HG03460 (cell line): ENCODE data around the gene ELMO2.
A peak's percentile ranks its signal among the peaks of the same experiment; 100 is the strongest.

Source experiments
- ATAC-seq: cut with Tn5 transposase; IDR thresholded peaks from one replicate; pipeline ENCODE4 v1.9.1; 2021; ENCODE audit not compliant: unreplicated experiment

The ELMO2 gene

DNA sequence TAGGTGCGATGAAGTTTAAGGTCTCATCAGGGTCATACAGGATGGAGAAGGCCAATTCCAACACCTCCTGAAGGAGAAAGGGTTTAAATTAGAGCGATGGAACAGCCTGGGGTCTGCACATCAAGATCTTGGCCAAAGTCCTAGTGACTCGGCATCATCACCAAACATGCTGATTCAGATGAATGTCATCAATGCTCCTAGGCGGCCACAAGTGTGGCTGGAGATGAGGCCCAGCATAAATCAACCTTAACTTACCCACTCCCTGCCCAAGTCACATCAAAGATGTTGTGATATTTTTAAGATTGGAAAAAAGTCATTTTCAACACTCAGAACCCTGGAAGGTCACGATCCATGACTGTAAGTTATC is 37.5 kb downstream of the ELMO2 start:
- no peak for ATAC-seq

DNA sequence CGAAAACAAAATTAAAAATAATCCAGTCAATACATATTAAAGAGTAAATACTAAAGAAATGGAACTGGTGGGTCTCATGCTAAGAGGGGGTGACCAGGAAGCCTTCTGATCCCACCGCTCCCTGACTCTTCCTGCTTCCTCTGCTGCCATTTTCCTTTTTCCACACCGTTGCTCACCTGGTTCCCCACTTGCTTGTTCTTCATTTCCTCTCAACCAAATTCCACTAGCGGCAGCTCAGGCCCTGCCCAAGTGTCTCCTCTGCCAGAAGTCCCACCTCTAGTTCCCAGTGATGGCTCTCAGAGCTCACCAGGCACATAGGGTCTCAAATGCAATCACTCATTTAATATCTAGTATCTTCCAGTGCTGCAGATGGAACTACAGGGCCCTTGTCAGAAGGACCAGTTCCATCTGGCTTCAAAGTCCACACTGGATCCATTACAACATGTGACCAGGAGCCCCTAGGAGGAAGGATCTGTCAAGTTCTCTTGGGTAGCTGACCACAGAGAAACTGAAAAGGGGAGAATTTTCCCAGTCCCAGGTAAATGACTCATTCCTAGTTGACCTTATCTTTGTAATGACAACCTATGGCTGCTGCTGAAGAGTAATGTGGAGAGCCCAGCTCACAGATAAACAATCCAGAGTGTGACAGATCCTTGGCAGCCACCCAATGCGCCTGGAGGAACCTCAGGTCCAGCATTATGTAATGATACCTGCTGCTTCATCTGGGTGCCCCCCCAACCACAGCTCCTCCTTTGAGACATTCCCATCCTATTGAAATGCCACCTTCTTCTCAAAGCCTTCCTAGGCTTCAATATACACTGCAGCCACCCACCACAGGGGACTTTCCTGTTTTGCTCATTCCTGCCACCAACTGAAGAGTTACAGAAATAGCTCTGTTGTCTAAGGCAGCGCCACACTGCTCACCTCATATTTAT is 38.2 kb downstream of the ELMO2 start:
- no peak for ATAC-seq

DNA sequence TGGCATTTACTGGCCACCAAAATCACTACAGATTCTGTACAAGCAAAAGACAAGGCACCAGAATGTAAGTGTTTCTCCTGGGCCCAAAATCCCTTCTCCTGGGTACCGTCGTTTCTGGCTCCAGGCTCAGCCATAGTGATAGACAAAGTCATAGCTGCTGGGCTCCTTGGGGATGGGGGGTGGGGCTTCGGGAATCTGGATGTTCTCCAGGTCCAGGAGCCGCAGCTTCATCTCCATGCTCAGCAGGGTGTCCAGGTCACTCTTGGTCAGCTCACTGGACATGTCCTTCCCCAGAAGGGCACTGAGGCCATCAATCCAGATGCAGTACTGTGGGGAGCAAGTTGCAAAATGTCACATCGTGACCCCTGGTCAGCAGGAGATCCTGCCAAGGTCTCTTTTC is 39.2 kb downstream of the ELMO2 start:
- ATAC-seq, result no peak

DNA sequence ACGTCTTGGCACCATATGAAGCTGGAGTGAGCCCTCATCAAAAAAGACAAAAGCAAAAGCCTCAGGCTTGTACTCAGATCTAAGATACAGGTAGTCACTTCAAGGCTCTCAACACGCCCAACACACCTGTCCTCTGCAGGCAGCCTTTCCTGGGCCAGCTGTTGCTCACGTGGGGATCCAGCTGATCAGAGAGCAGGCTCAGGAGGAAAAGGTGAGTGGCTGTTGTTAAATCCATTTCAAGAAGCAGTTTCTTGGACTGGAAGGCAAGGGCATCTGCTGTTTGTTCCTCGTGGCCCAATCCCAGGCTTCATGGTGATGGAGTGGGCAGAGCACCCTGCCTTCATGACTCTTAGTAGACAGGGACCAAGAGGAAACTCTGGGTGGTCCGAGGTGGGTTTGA is 39.6 kb downstream of the ELMO2 start:
- ATAC-seq, result no peak

DNA sequence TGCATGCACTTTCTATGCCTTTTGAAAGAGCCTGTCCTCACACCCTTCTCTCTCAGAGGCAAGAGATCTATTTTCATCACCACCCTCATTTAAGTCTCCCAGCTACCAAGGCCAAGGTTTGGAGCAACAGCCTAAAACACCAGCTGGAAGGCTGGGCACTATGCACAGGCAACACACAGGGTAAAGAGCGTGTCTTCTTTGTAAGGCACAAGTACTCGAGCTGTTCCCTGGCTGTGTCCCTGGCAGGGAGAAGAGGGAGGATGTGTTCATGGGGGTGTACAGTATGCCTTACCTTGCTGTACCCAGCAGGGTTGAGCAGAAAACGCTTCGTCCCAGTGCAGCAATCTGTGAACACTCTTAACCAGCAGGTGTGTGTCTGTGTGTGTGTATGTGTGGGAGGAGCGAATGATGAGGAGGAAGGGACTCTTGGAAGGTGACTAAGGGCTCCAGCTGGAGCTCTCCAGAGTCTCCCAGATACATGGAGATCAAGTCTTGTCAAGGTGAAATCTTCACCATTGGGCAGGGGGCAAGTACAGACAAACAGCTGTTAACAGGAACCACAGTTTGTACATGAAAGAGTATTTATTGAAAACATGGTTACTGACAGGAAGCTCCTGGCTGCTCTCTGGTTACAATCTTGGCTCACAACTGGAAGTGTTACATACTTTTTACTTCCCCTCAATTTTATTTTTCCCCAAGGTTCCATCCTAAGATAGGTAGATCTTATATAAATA is 40.8 kb downstream of the ELMO2 start:
- no peak for ATAC-seq

DNA sequence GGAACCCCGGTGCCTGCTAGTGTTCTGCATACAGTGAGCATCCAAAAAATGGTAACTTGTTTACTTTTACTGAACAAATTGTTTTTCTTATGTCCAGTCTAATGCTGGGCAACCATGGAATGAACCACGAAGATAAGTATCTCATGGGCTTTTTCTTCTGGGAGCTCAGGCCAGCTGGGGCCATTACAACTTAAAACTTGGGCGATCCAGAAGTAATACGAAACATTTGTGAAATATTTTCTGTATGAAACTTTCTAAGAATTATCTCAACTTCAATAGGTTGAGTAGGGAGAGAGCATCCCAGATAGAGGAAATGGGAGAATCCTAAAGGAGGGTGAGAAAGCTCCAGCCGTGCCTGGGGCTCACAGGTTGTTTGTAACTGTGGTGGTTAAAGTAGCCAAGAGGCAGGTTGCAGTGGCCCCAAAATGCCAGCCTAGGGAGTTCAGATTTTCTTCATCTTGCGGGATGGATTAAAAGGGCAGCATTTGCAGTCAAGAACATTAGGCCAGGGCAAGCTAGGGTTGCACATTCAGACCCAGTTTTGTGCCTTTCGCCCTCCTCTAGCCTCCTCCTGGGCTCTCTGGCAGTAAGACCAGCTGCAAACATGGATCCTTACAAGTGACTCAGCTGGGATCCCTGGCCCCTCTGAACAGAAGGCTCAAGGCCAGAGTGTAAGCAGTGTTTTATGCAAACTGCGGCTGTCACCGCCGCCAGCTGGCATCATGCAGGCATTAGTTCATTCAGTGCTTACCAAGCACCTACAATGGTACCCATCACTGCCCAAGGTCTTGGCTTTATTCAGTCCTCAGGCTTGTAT is 41.5 kb downstream of the ELMO2 start:
- no peak for ATAC-seq

DNA sequence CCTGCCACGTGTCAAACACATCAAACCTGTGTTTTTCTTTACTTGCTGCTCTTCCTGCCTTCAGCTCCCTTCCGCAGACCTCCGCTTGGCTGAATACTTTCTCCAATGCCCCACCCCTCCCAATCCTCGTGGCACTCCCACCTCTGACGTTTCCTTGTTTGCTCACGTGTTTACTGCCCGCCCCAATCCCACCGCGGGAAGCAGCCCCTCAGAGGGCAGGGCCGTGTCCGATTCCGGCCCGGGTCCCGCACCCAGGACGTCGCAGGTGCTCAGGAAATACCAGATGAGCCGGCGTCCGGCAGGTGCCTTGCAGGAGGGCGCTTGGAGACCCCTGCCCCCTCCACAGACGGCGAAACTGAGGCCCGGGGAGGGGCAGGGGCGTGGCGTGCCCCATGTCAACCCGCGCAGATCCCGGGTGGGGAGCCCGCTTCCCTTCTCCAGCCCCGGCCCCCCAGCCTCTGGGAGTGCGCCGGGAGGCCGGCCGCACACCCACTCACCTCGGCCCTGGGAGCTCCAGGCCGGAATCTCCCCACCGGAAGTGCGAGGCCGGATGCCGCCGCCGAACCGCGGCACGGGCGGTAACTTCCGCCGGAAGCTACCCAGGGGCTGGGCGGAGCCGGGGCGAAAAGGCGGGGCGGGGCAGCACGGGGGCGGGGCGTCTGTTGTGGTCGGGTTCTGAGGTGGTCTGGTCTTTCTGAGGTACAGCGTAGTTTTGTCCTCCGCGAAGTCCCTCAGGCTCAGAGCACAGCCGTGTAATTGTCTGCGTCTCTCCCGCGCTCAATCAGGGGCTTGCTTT is 42.3 kb downstream of the ELMO2 start:
- peak; percentile 71 for ATAC-seq

DNA sequence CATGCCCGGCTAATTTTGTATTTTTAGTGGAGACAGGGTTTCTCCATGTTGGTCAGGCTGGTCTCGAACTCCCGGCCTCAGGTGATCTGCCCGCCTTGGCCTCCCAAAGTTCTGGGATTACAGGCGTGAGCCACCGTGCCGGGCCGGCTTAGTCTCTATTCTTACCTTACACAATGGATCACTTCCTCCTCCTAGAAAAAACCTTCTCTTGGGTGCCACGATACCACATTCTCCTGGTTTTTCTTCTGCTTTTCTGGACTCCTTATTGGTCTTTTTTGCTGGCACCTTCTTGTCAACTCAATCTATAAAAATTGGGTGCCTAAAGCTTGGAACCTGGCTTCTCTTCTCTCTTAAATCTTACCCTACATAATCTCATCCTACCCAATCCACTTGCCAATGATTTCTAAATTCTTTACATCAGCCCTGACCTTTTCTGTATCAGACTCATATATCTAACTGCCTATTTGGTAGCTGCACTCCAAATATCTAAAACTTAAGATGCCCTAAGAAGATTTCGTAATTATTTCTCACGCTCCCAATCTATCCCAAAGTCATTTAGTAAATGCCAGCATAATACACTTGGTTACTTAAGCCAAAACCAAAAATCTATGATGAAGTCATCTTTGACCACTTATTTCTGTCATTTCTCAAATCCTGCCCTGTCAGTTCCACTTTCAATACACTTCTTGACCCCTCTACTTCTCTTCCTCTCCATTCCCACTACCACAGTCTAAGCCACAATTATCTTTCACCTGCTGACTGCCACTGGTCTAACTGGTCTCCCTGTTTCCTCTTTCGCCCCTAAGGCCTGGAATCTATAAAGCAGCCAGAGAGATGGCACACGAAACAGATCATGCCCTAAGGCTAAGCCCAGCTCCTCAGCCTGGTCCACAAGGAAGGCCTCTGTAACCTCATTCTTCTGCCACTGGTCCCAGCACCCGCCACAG is 43.2 kb downstream of the ELMO2 start:
- peak; percentile 13 for ATAC-seq

DNA sequence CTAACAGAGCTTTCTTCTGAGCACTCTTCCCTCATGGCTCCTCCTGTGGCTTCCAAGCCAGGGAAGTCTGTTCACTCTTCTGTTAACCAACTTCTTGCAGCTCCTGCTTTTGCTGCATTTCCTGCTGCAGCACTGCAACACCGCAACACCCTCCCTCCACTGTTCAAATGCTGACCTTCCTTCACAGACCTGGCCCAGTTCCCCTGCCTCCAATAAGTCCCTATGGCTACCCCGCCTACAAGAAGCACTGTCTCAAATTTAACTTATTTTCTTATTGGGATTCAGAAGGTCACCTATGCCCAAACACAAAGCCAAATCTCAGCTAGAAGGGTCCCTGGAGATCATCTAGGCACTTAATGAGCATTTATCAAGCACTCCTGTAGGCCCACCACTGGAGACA is 44.6 kb downstream of the ELMO2 start:
- no peak for ATAC-seq

DNA sequence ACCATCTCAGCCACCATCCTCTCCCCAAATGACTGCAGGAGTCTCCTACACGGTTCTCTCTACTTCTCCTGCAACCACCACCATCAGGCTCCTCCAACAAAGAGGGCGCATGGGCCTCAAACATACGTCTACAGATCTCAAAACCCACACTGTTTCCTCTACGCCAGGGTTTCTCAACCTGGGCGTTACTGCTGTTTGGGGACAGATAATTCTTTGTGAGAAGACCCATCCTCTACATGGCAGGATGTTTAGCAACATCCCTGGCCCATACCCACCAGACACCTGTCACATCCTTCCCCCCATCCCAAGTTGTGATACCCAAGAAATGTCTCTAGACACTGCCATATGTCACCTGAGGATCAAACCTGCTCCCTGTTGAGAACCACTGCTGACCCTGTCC is 45.0 kb downstream of the ELMO2 start:
- no peak for ATAC-seq

DNA sequence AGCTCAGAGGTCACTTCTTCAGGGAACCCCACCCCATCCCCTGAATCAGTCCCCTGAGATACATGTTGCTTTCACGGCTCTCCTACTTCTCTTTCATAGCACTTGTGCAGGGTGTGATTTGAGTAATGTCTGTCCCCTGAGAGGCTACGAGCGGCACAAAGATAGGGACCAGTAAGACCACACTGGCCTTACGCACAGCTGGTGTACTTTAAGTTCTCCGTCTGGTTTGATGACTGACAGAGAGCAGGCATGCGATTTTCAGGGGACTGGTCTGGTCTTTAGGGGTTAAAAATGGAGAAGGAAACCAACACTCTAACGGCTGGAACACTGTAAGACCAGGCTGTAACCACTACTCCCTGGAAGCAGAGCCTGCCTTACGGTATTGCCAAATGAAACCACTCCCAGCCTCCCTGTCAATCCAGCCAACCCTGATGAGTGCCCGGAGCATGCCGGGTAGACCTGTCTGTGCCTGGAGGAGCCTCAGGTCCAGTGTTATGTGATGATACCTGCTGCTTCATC is 47.1 kb downstream of the ELMO2 start:
- ATAC-seq, result peak; percentile 47

DNA sequence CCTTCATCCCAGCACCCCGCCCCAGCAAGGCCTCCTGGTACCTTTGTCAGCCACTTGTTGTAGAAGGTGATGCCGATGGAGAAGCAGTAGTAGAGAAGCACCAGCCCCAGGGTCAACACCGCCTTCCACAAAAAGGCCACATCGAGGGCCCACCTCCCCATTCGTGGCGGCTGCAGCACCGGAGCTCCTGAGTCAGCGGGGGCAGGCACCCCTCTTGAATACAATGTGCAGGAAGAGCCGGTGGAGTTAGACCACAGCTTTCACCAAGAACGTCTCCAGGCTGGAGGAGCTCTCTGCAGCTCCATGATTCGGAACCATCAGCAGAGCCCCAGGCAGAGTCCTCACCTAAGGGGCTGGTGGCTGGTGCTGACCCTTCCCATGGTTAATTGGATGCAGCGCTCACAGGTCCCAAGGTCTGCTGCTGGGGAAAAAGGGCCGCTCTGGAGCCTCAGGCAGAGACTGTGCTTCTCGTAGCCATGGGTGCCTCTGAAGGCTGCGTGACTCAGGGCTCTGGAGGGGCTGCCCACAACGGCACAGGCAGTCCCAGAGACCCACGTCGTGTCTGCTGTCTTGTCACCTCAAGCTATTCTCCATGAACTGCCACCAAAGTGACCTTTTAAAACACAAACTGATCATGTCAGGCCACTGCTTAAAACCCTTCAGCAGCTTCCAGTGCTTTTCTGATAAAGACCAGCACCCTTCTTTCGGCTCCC is 47.9 kb downstream of the ELMO2 start:
- ATAC-seq, result no peak

DNA sequence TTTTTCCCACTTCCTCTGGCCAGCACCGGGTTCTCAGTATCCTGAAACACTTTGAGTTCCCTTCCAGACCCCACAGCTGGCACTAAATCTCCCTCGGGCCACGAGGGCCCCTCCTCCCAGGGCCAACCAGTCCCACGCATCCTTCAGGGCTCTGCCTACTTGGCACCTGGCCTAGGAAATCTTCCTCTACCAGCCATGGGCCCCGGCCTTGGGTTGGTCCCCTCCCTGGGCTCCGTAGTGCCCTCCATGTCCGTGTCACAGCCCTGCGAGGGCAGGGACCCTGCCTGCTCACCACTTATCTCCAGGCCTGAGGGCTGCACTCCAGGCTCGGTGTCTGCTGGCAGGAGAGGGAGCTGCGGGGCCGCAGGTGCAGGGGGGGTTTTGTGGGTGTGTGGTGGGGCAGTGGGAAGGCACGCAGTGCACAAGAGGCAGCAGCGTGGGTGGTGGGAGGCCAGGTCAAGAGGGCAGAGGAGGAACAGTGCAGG is 49.3 kb downstream of the ELMO2 start:
- ATAC-seq, result no peak

DNA sequence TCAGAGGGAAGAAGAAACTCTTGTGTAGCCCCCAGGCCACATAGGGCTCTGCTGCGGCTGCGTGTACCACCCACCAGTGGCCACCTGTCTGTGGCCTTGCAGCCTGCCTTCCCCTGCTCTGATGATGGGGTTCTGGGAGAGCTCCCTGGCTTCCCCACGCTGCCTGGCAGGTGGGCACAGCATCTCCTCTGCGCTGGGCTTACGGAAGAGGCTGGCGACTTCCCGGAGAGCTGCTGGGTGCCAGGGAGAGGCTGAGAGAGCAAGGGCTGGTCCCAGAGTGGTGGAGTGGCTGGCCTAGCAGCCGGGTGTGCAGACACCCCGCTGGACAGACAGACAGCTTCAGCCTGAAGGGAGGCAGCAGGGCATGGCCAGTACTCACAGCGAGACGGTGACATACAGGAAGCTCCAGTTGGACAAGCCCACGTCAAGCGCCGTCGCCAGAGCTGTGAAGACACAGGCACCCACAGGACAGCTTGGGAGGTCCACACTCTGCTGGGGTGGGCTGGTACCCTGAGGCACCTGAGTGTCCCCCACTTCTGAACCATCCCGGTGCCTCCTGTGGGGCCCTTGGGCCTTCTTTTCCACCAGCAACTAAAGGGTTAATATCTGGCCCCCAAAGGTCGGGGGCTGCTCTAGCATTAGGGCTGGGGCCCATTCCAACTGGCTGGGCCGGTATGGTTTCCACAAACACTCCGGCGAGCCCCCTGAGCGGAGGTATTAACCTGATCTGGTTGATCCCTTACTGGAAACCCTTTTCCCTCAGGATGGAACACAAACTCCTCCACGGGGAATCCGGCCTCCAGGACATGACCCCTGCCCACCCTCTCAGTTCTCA is 50.0 kb downstream of the ELMO2 start:
- ATAC-seq, result no peak

DNA sequence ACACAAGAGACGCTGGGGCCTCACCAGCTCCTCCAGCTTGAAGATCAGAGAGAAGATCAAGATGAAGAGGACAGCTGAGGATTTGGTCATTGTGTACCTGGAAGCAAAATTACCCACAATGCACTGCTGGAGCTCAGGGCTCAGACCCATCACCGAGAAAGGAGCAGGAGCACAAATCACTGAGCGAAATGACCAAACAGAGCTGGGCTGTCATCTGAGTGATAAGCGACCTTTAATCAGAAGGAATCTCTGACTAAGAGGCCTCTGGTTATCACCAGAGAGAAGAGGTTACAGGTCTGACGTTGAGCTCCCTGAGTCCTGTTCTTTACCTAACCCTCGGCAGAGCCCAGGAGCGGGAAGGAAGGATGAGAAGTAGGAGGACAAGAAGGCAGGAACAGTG is 50.6 kb downstream of the ELMO2 start:
- ATAC-seq, result no peak

DNA sequence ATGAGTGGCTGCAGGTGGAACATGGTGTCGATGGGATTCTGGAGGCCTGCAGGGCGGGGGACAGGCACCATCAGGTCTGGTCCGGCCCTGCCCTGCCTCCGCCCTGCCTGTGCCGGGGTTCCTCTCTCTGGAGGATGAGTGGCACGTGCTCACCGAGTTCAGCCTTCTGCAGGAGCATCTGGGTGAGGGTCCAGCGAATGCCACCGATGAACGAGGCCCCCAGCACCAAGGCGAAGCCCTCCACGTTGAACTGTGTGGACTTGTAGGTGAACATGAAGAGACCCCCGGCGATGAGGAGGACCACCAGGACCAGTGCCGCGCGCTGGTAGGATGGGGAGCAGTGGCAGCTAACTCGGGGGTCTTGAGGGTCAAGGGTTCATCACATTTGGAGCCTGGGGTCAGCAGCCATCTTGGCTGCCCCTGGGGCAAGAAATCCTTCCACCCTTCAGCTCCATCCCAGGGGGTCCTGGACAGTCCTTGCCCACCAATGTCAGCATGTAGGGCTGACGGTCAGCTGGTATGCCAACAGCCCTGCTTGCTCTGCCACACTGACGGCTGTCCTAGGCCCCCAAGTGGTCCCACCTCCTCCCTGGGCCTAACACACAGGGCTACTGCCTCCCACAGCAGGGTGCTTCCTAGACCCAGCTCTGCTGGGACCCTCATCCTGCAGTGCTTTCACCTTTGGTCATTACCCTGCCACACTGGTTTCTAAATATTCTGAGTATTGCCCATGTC is 51.3 kb downstream of the ELMO2 start:
- no peak for ATAC-seq

DNA sequence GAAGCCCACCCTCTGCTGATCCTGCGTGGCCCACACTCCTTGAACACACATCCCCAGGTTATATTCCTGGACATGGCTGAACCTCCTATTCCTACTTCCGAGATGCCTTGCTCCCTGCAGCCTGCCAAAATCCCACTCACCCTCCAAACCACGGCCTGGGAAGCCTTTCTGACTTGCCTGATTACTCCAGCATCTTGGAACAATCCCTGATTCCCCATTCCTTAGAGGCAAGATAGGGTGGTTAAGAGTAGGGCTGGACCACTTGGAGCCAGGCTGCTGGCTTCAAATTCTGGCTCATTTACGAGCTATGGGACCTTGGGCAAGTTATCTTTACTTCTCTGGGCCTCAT is 52.2 kb downstream of the ELMO2 start:
- ATAC-seq, result no peak
